OCI-LY7 (cell line): ENCODE measurements around the gene GATB. TPM values are rescaled to one million over a fixed set of nuclear protein-coding genes. Genes with fewer than 3 reads are reported as not detected.

Source experiments
- BruUV-seq: library from RNA; stranded (reverse); fragments of 400-500 nt; replicated peaks from 2 replicates; lab custom pipeline; 2021; lab: Mats Ljungman, UMichigan
- CTCF ChIA-PET: fragments of 300-600 bp; sonication (Branson Sonifier 250); formaldehyde crosslinking; loops from one replicate; lab custom pipeline; 2022; ENCODE audit warnings: antibody characterized with exemption; ENCODE audit not compliant: unreplicated experiment; lab: Charles Lee
- POLR2A ChIA-PET: fragments of 300-600 bp; sonication (Branson Sonifier 250); formaldehyde crosslinking; loops from one replicate; lab custom pipeline; 2022; ENCODE audit warnings: antibody characterized with exemption; lab: Charles Lee
- DNase-seq: peaks from one replicate; pipeline ENCODE4 v3.0.0-alpha.2; 2015; ENCODE audit warnings: low spot score
- H2AFZ ChIP-seq: fragments of 200-600 bp; sonication (generic), shearing (Covaris generic); 2 replicates; pipeline ENCODE4 v1.6.1; 2014; ENCODE audit warnings: mild to moderate bottlenecking, antibody characterized with exemption, low read length, moderate library complexity
- H3K27ac ChIP-seq: fragments of 200-600 bp; sonication (generic); 2 replicates; pipeline ENCODE4 v1.5.1; 2014; ENCODE audit warnings: mixed run types, low read depth, mild to moderate bottlenecking, moderate library complexity, low read length, inconsistent platforms; ENCODE audit not compliant: poor library complexity, severe bottlenecking
- H3K36me3 ChIP-seq: fragments of 200-600 bp; sonication (generic); 2 replicates; pipeline ENCODE4 v1.6.1; 2014; ENCODE audit warnings: mild to moderate bottlenecking, antibody characterized with exemption, low read length, moderate library complexity, mixed read lengths; ENCODE audit not compliant: insufficient read depth
- H3K4me1 ChIP-seq: fragments of 200-600 bp; sonication (generic); 2 replicates; pipeline ENCODE4 v1.5.1; 2014; ENCODE audit warnings: mild to moderate bottlenecking, low read length; ENCODE audit not compliant: insufficient read depth, poor library complexity, severe bottlenecking
- H3K4me2 ChIP-seq: fragments of 200-600 bp; sonication (generic); 2 replicates; pipeline ENCODE4 v1.6.1; 2014; ENCODE audit warnings: mild to moderate bottlenecking, low read length
- H3K4me3 ChIP-seq: fragments of 200-600 bp; sonication (generic); 2 replicates; pipeline ENCODE4 v1.5.1; 2014; ENCODE audit warnings: mild to moderate bottlenecking, low read depth, low read length; ENCODE audit not compliant: poor library complexity, severe bottlenecking
- H3K79me2 ChIP-seq: fragments of 200-600 bp; sonication (generic); 2 replicates; pipeline ENCODE4 v1.6.1; 2016; ENCODE audit warnings: low read depth, mild to moderate bottlenecking, low read length, moderate library complexity, mixed read lengths; ENCODE audit not compliant: insufficient read depth
- H3K9me2 ChIP-seq: fragments of 200-600 bp; sonication (generic); 2 replicates; pipeline ENCODE4 v1.6.1; 2016; ENCODE audit warnings: mild to moderate bottlenecking, low read length, mixed read lengths; ENCODE audit not compliant: insufficient read depth
- H3K9me3 ChIP-seq: fragments of 200-600 bp; sonication (generic); 2 replicates; pipeline ENCODE4 v1.6.1; 2014; ENCODE audit warnings: mild to moderate bottlenecking, mixed run types, low read length, mixed read lengths
- H4K20me1 ChIP-seq: fragments of 200-600 bp; sonication (generic); 2 replicates; pipeline ENCODE4 v1.6.1; 2014; ENCODE audit warnings: mild to moderate bottlenecking, antibody characterized with exemption, low read length, moderate library complexity, mixed read lengths; ENCODE audit not compliant: insufficient read depth
- CTCF ChIP-seq: fragments of 200-600 bp; sonication (generic); conservative IDR thresholded peaks from 2 replicates; pipeline ENCODE4 v1.5.1; 2014; ENCODE audit warnings: mild to moderate bottlenecking, antibody characterized with exemption, low read length, moderate library complexity, mixed read lengths
- EZH2phosphoT487 ChIP-seq: fragments of 200-600 bp; sonication (generic); IDR thresholded peaks from 2 replicates; pipeline ENCODE4 v1.6.1; 2018; ENCODE audit warnings: low read depth, borderline replicate concordance, mild to moderate bottlenecking, mixed run types, antibody characterized with exemption, low read length, moderate library complexity, mixed read lengths
- intact Hi-C: fragments of 100-400 bp; cut with micrococcal nuclease; formaldehyde crosslinking; loops from one replicate; pipeline ENCODE4 v1.10.0; 2022; ENCODE audit not compliant: unreplicated experiment
- total RNA-seq, 2 experiments: library from RNA; depleted of rRNA in 1 of 2; stranded (reverse); fragments of >200 nt in 1 of 2; shearing (Covaris generic) in 1 of 2; gene quantifications; 2 replicates each; pipeline ENCODE4 v1.2.3, GENCODE V29; 2014 to 2022

The GATB gene
- total RNA-seq, 2 experiments from 2014 or later: 24.6 to 26.5 TPM

- no peak for DNase-seq
- Histone ChIP-seq H3K9me3 (no peaks in the 10 kb centered on the region), H4K20me1 (no peaks in the 10 kb centered on the region), H3K79me2 (no peaks in the 10 kb centered on the region), H3K4me2 (no peak overlapping the region), H3K4me3 (no peak overlapping the region), H3K36me3 (no peaks in the 10 kb centered on the region), H3K27ac (no peak overlapping the region), H3K9me2 (no peaks in the 10 kb centered on the region), H2AFZ (no peak overlapping the region), H3K4me1 (no peaks in the 10 kb centered on the region)
- ChIA-PET CTCF (no interaction called here), POLR2A (no interaction called here)
- TF ChIP-seq EZH2phosphoT487 (no peak), CTCF (no peak)
- no TSS peak for BruUV-seq
- intact Hi-C loops: no loop called here
Measured at GRCh38 chr4:151672996-151673395, 87.8 kb downstream of the GATB start.

- H3K9me2 ChIP-seq: no peaks in the 10 kb centered on the region
- H3K4me3 ChIP-seq: no peak overlapping the region
- H3K9me3 ChIP-seq: no peaks in the 10 kb centered on the region
- DNase-seq: no peak
- no peak overlapping the region for H2AFZ ChIP-seq
- no TSS peak for BruUV-seq
- POLR2A ChIA-PET: interaction anchor here (0.6 to 0.7 kb wide), 2 partner anchors 109 to 204 kb away, joined by 3 read pairs; no protein-coding TSS in a partner anchor
- no peaks in the 10 kb centered on the region for H4K20me1 ChIP-seq
- intact Hi-C loops: no loop called here
- TF ChIP-seq EZH2phosphoT487: no peak
- no peak for TF ChIP-seq CTCF
- H3K79me2 ChIP-seq: no peaks in the 10 kb centered on the region
- H3K4me1 ChIP-seq: no peaks in the 10 kb centered on the region
- CTCF ChIA-PET: no interaction called here
- H3K4me2 ChIP-seq: no peak overlapping the region
- H3K36me3 ChIP-seq: no peaks in the 10 kb centered on the region
- H3K27ac ChIP-seq: no peak overlapping the region
Measured at GRCh38 chr4:151671541-151672059, 89.2 kb downstream of the GATB start.

GRCh38 chr4:151670843-151671242, 90.0 kb downstream of the GATB start:
- Histone ChIP-seq H3K27ac (no peak overlapping the region), H3K9me3 (no peaks in the 10 kb centered on the region), H3K79me2 (no peaks in the 10 kb centered on the region), H3K9me2 (no peaks in the 10 kb centered on the region), H3K4me3 (no peak overlapping the region), H3K36me3 (no peaks in the 10 kb centered on the region), H2AFZ (no peak overlapping the region), H3K4me1 (no peaks in the 10 kb centered on the region), H4K20me1 (no peaks in the 10 kb centered on the region), H3K4me2 (no peak overlapping the region)
- intact Hi-C loops: no loop called here
- ChIA-PET CTCF (no interaction called here), POLR2A (no interaction called here)
- DNase-seq: no peak
- no TSS peak for BruUV-seq
- TF ChIP-seq CTCF (no peak), EZH2phosphoT487 (no peak)
